MCF 10A (cell line): Measurements from ENCODE around the gene CIP2A. TPM values are rescaled to one million over a fixed set of nuclear protein-coding genes. Genes with fewer than 3 reads are reported as not detected.

Experiments
- BruUV-seq: library from RNA; stranded (reverse); fragments of 400-500 nt; replicated peaks from 2 replicates; lab custom pipeline; 2021; lab: Mats Ljungman, UMichigan
- CTCF ChIA-PET: fragments of 300-600 bp; sonication (Branson Sonifier 250); formaldehyde crosslinking; extraction: SDS; loops from one replicate; lab custom pipeline; 2021; ENCODE audit warnings: antibody characterized with exemption, inconsistent platforms; lab: Yijun Ruan, JAX
- POLR2A ChIA-PET: fragments of 300-600, 350-650 bp; sonication (Branson Sonifier 250); formaldehyde crosslinking; extraction: SDS; loops from one replicate; lab custom pipeline; 2020; ENCODE audit warnings: antibody characterized with exemption, inconsistent platforms; lab: Yijun Ruan, JAX
- DNase-seq: peaks from one replicate; pipeline ENCODE4 v3.0.0-alpha.2; 2018; ENCODE audit not compliant: unreplicated experiment
- H3K27ac Mint-ChIP-seq: one replicate; pipeline ENCODE4 v1.8.0; 2022; ENCODE audit warnings: mild to moderate bottlenecking, low read depth, mixed read lengths; ENCODE audit not compliant: unreplicated experiment
- H3K27me3 Mint-ChIP-seq: one replicate; pipeline ENCODE4 v1.8.0; 2022; ENCODE audit warnings: mixed read lengths; ENCODE audit not compliant: insufficient read depth, unreplicated experiment
- H3K36me3 Mint-ChIP-seq: one replicate; pipeline ENCODE4 v1.8.0; 2022; ENCODE audit warnings: mild to moderate bottlenecking, moderate library complexity, mixed read lengths; ENCODE audit not compliant: insufficient read depth, unreplicated experiment
- H3K4me1 Mint-ChIP-seq: one replicate; pipeline ENCODE4 v1.8.0; 2022; ENCODE audit warnings: mixed read lengths; ENCODE audit not compliant: insufficient read depth, unreplicated experiment
- H3K4me3 Mint-ChIP-seq: one replicate; pipeline ENCODE4 v1.8.0; 2022; ENCODE audit warnings: mild to moderate bottlenecking, moderate library complexity, mixed read lengths; ENCODE audit not compliant: unreplicated experiment
- H3K9me3 Mint-ChIP-seq: one replicate; pipeline ENCODE4 v1.8.0; 2022; ENCODE audit warnings: mixed read lengths; ENCODE audit not compliant: unreplicated experiment
- CTCF ChIP-seq: fragments of 200-600 bp; IDR thresholded peaks from one replicate; pipeline ENCODE4 v1.8.0; 2022; ENCODE audit warnings: antibody characterized with exemption, mild to moderate bottlenecking; ENCODE audit not compliant: unreplicated experiment
- intact Hi-C: fragments of 100-400 bp; cut with micrococcal nuclease; formaldehyde crosslinking; loops from 2 replicates; pipeline ENCODE4 v1.14.1; 2022
- total RNA-seq: library from RNA; stranded (reverse); gene quantifications from 2 replicates; pipeline ENCODE4 v1.2.3, GENCODE V29; 2022

Gene CIP2A
- total RNA-seq, 1 experiment from 2014 or later: 23.9 TPM

GRCh38 chr3:108525971-108526370, 63.3 kb downstream of the CIP2A start:
- ChIA-PET POLR2A (interaction anchor here (1.5 kb wide), 1 partner anchor 11 kb away, joined by 4 read pairs; no protein-coding TSS in a partner anchor), CTCF (interaction anchor here (1.5 to 1.9 kb wide), 2 partner anchors 14 to 36 kb away, joined by 4 to 5 read pairs; no protein-coding TSS in a partner anchor)
- H3K27me3 Mint-ChIP-seq: peaks cover 14% of the 10 kb centered on the region
- no peaks in the 10 kb centered on the region for H3K9me3 Mint-ChIP-seq
- TF ChIP-seq CTCF: no peak
- no peak for DNase-seq
- H3K36me3 Mint-ChIP-seq: no peaks in the 10 kb centered on the region
- no peak overlapping the region for H3K4me3 Mint-ChIP-seq
- intact Hi-C loops: no loop called here
- H3K4me1 Mint-ChIP-seq: no peaks in the 10 kb centered on the region
- H3K27ac Mint-ChIP-seq: no peak overlapping the region
- BruUV-seq: no TSS peak

DNA sequence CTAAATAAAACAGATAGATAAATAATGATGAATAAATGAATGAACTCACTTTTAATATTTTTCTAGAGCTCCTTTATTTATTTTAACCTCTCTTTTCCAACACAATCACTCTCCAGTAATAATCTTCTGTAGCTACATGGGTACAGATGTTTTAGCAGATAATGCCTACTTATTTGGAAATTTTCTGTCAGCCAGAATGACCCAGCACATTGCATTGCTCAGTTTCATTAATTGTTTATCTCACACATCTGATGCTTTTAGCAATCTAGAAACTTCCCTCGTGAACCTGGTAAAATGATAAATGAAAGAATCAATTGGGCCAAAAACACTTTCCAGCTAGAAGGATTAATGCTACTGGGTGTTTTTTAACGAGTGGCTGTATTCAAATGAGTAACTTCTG, 64.0 kb downstream of the CIP2A start:
- Mint-ChIP-seq H3K4me3 (no peak overlapping the region), H3K4me1 (no peaks in the 10 kb centered on the region), H3K9me3 (no peaks in the 10 kb centered on the region), H3K27ac (no peak overlapping the region), H3K27me3 (peaks cover 12% of the 10 kb centered on the region), H3K36me3 (no peaks in the 10 kb centered on the region)
- POLR2A ChIA-PET: no interaction called here
- no peak for DNase-seq
- BruUV-seq: no TSS peak
- intact Hi-C loops: no loop called here
- CTCF ChIA-PET: interaction anchor here (1.5 kb wide), 1 partner anchor 15 kb away, joined by 4 read pairs; no protein-coding TSS in a partner anchor
- no peak for TF ChIP-seq CTCF

DNA sequence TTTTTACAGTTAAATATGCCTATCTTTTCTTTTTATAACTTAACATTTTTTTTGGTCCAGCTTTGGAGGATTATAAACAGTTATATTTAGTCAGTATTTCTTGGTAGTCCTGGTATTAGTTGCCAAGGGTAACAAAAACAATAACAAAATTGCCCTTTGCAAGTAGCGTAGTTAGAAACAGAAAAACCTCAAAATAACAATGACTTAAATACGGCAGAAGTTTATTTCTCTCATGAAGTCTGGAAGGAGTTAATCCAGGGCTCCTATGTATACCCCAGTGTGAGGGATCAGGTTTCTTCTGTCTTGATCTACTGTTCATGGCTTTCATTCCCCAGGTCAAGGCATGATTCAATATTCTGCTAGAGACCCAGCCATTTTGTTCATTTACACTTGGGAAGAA, 64.7 kb downstream of the CIP2A start:
- no peak for DNase-seq
- no peak for TF ChIP-seq CTCF
- POLR2A ChIA-PET: no interaction called here

GRCh38 chr3:108518895-108519294, 70.3 kb downstream of the CIP2A start:
- CTCF ChIA-PET: interaction anchor here (0.8 kb wide), 1 partner anchor 30 kb away, joined by 3 read pairs; no protein-coding TSS in a partner anchor
- Mint-ChIP-seq H3K9me3 (no peaks in the 10 kb centered on the region), H3K27me3 (no peaks in the 10 kb centered on the region), H3K4me3 (no peak overlapping the region), H3K36me3 (no peaks in the 10 kb centered on the region), H3K27ac (no peak overlapping the region), H3K4me1 (no peaks in the 10 kb centered on the region)
- TF ChIP-seq CTCF: no peak
- BruUV-seq: no TSS peak
- DNase-seq: peak; percentile 38
- POLR2A ChIA-PET: no interaction called here
- intact Hi-C loops: no loop called here

More for the DNA sequence above, 64.7 kb downstream of the CIP2A start:
- intact Hi-C loops: no loop called here
- CTCF ChIA-PET: no interaction called here
- no peaks in the 10 kb centered on the region for H3K9me3 Mint-ChIP-seq
- H3K36me3 Mint-ChIP-seq: no peaks in the 10 kb centered on the region
- no peak overlapping the region for H3K4me3 Mint-ChIP-seq
- BruUV-seq: no TSS peak
- peaks cover 5% of the 10 kb centered on the region for H3K27me3 Mint-ChIP-seq
- H3K4me1 Mint-ChIP-seq: no peaks in the 10 kb centered on the region
- H3K27ac Mint-ChIP-seq: no peak overlapping the region
